ENCODE data around the gene TMEM178A.

Gene TMEM178A

GRCh38 chr2:39735648-39736047 is 69.9 kb downstream of the TMEM178A start:
- no peak for DNase-seq (ENCODE audit: insufficient read length, low spot score)
- no peak for FAIRE-seq

GRCh38 chr2:39736640-39737039 is 70.9 kb downstream of the TMEM178A start:
- FAIRE-seq, result no peak

GRCh38 chr2:39737661-39738060 is 71.9 kb downstream of the TMEM178A start:
- DNase-seq (ENCODE audit: insufficient read length, low spot score) (peak; percentile 71), FAIRE-seq (peak; percentile 92)

More at GRCh38 chr2:39736640-39737039, 70.9 kb downstream of the TMEM178A start:
- no peak for DNase-seq (ENCODE audit: insufficient read length, low spot score)

- DNase-seq (ENCODE audit: insufficient read length, low spot score) (no peak), FAIRE-seq (no peak)
Measured at GRCh38 chr2:39738936-39739335, 73.2 kb downstream of the TMEM178A start.

GRCh38 chr2:39739386-39739785 is 73.7 kb downstream of the TMEM178A start:
- no peak for DNase-seq (ENCODE audit: insufficient read length, low spot score)
- peak; percentile 44 for FAIRE-seq

GRCh38 chr2:39741871-39742270 is 76.2 kb downstream of the TMEM178A start:
- FAIRE-seq (no peak), DNase-seq (ENCODE audit: insufficient read length, low spot score) (no peak)

- DNase-seq (ENCODE audit: insufficient read length, low spot score), result no peak
- FAIRE-seq, result no peak
Measured at GRCh38 chr2:39743269-39743776, 77.6 kb downstream of the TMEM178A start.

GRCh38 chr2:39755466-39755865 is 89.7 kb downstream of the TMEM178A start:
- DNase-seq (ENCODE audit: insufficient read length, low spot score) (no peak), FAIRE-seq (no peak)

- DNase-seq (ENCODE audit: insufficient read length, low spot score), result no peak
- FAIRE-seq, result peak; percentile 4
Measured at GRCh38 chr2:39757156-39757555, 91.4 kb downstream of the TMEM178A start.

GRCh38 chr2:39762448-39762847 is 96.7 kb downstream of the TMEM178A start:
- FAIRE-seq (no peak), DNase-seq (ENCODE audit: insufficient read length, low spot score) (no peak)
